PFSK-1 (cell line): Measurements from ENCODE around the gene CORO2B.

Experiments used
- FOXP2 ChIP-seq: optimal IDR thresholded peaks from 2 replicates; pipeline ENCODE3; 2011; ENCODE audit warnings: borderline replicate concordance, control low read depth, inconsistent platforms; ENCODE audit not compliant: insufficient read depth; ENCODE audit errors: extremely low read length, extremely low read depth
- POLR2AphosphoS5 ChIP-seq: IDR thresholded peaks from 2 replicates; pipeline ENCODE4 v1.6.1; 2012; ENCODE audit warnings: low read depth, mild to moderate bottlenecking, control low read depth, low read length, moderate library complexity
- SIN3A ChIP-seq: IDR thresholded peaks from 2 replicates; pipeline ENCODE4 v1.6.1; 2012; ENCODE audit warnings: mild to moderate bottlenecking, low read length, moderate library complexity, borderline replicate concordance; ENCODE audit not compliant: insufficient read depth
- TAF1 ChIP-seq: IDR thresholded peaks from 2 replicates; pipeline ENCODE4 v1.6.1; 2012; ENCODE audit warnings: low read length, control low read depth, borderline replicate concordance; ENCODE audit not compliant: insufficient read depth

- TF ChIP-seq POLR2AphosphoS5 = no peak
- TF ChIP-seq TAF1 = no peak
- TF ChIP-seq FOXP2 = no peak
- TF ChIP-seq SIN3A = no peak
Observed at GRCh38 chr15:68595260-68595564, 16.4 kb downstream of the CORO2B start.
